NCI-H345 treated with DMSO at 0.1 percent for 48 hours (cell line): ENCODE data around the gene AMPH.

Source experiments
- DNase-seq: peaks from one replicate; lab custom pipeline; 2025; ENCODE audit not compliant: unreplicated experiment; lab: John Stamatoyannopoulos, UW

Gene AMPH

DNA sequence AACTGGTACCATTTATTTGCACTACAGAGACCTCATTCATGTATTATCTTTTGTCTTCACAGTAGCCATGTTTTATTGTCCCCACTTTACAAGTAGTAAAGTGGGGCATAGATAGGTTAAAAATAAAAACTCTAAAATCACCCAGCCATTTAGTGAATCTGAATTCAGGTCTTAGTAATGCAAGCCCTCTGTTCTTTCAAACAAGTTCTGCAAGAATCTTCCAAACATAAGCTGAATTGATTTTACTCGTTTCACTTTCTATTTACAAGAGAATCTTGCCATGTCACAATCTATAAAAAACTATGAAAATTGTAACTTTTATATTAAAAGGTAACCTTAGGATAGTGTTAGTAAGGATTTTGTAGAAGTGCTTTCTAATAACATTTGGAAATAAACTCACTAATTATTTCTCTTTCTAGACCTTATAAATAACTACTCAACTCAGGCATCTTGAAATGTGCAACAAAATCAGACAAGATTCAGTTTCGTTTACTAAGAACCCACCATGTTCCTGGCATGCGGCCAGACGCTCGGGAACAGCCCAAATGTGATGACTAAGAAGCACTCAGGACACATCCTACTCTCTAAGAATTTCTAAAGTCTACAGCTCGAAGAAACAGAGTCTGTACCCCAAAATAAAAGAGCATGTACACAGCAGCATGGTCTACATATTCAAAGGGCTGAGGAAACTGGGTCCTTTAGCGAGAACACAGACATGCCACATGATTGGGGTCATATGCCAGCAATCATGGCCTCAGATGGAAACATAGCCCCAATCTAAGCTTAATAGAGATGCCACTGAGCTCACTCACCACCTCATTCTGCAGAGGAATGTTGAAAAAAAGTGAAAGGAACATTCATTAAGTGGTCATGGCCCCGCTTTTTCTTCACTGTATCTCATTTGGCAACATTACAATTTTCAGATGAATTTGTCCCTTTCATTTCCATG lies 167.6 kb downstream of the AMPH start:
- DNase-seq = no peak

- DNase-seq = no peak
These were observed 168.4 kb downstream of the AMPH start for GRCh38 chr7:38462819-38463218.

GRCh38 chr7:38461887-38462286 lies 169.3 kb downstream of the AMPH start:
- no peak for DNase-seq

GRCh38 chr7:38453826-38454225 lies 177.3 kb downstream of the AMPH start:
- DNase-seq = no peak

GRCh38 chr7:38453168-38453567 lies 178.0 kb downstream of the AMPH start:
- DNase-seq = no peak

GRCh38 chr7:38452681-38453108 lies 178.5 kb downstream of the AMPH start:
- DNase-seq = no peak

GRCh38 chr7:38451840-38452239 lies 179.3 kb downstream of the AMPH start:
- DNase-seq = no peak

- DNase-seq = no peak
These were observed 182.5 kb downstream of the AMPH start for GRCh38 chr7:38448584-38449234.

DNA sequence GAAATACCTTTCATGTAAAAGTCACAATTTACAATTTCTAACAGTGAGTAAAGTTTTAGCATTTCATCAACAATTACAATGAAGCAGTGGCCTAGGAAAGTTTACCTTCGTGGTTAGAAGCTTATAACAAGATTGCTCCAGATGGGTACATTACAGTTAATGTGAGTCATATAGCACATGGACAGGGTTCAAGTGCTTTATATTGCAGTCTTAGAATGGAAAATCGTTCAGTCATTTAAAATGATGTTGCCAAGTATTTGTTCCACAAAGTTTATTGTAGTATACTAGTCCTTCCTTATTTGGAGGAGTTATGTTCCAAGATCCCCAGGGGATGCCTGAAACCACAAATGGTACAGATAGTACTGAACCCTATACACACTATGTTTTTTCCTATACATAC lies 183.1 kb downstream of the AMPH start:
- DNase-seq = no peak

DNA sequence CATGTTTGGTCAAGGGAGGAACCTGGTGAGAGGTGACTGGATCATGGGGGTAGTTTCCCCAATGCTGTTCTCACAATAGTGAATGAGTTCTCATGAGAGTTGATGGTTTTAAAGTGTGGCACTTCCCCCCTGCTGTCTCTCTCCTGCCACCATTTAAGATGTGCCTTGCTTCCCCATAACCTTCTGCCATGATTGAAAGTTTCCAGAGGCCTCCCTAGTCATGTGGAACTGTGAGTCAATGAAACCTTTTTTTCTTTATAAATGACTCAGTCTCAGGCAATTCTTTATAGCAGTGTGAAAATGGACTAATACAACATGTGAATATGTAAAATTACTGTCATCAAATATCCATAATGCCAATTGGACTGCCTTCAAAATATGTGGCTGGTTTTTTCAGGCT lies 192.2 kb downstream of the AMPH start:
- no peak for DNase-seq

GRCh38 chr7:38432671-38433070 lies 198.5 kb downstream of the AMPH start:
- DNase-seq = no peak

- no peak for DNase-seq
These were observed 199.1 kb downstream of the AMPH start for GRCh38 chr7:38432080-38432479.

- DNase-seq = no peak
These were observed 202.1 kb downstream of the AMPH start for GRCh38 chr7:38429057-38429456.

DNA sequence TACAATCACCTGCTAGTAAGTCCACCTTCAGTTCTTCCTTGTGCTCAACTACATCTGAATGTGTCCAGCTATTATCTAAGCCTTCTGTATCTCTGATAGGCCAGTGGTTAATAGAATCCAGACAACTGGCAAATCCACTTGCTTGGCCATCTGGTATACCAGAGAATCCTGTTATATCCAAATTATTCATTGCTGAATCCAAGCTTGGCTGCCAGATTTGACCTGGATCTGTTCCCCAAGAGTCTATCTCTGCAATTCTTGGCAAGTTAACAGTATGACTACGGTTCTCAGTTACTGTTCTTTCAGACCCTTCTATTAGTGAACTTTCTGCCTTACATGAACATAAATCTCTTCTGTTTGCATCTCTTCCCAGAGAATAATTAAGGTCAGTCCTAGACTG lies 203.1 kb downstream of the AMPH start:
- DNase-seq = no peak

DNA sequence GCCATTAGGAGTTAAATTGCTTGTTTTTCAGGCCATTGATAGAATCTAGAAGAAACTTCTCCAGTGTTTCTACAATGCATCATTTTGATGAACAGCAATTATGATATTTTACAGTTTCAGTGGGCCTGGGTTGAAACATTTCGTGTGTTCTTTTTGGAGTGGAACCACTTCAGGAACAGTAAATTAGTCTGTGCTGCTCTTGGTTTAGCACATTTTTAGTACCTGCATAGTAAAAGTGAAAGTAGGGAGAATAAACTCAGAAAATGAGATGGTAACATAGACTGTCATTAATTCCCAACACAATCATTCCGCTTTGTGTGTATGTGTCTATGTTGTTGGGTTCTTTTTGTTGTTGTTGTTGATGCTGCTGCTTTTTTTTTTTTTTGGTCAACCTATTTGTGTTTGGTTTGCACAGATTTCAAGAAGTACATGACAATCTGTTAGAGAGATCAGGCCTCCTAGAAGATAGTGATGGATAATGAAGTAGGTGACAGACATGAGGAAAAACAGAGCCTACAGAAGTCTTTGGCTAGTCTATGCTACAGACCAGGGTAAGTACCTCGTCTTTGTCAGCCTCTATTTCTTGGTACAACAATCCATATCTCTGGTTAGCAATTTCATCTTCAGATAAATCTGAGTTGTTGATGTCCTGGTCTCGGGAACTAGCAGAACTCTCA lies 203.8 kb downstream of the AMPH start:
- DNase-seq = no peak

- no peak for DNase-seq
These were observed 205.7 kb downstream of the AMPH start for GRCh38 chr7:38425509-38425908.

- DNase-seq = no peak
These were observed 206.3 kb downstream of the AMPH start for GRCh38 chr7:38424750-38425463.

GRCh38 chr7:38413784-38414183 lies 217.4 kb downstream of the AMPH start:
- DNase-seq = no peak

GRCh38 chr7:38411404-38411803 lies 219.8 kb downstream of the AMPH start:
- DNase-seq = no peak

GRCh38 chr7:38410056-38410455 lies 221.1 kb downstream of the AMPH start:
- peak; percentile 52 for DNase-seq

DNA sequence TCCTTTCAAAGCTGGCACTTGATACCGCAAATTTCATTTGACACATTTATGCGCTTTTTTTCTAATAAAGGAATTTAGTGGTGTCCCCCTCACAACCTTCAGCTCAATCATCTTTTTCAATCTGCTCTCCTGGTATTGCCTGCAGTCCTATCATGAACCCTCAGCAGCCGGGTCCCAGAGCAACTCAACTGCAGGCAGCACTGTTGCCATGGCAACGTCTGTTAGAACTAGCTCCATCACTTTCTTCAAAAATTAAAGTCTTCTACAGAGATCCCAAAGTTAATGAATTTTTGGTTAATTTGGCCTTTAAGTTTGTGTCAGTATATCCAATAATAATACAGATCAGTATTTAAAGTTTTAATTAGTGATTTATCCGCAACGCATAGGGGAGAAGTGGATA lies 221.6 kb downstream of the AMPH start:
- DNase-seq = no peak
